NCI-H82 treated with DMSO at 0.1 percent for 48 hours (cell line): Measurements from ENCODE around the gene GTPBP8.
"Not testable (repeated sequence)": the region's sequence is repeated elsewhere in the genome, so short reads cannot be mapped to it uniquely, and the experiment has no call there.

ENCODE experiments used
- DNase-seq: peaks from one replicate; lab custom pipeline; 2025; ENCODE audit not compliant: unreplicated experiment; lab: John Stamatoyannopoulos, UW

Gene GTPBP8

GRCh38 chr3:112995800-112996199 lies 5.0 kb downstream of the GTPBP8 start:
- DNase-seq: no peak

GRCh38 chr3:113000691-113001090 lies 9.9 kb downstream of the GTPBP8 start:
- DNase-seq: no peak

DNA sequence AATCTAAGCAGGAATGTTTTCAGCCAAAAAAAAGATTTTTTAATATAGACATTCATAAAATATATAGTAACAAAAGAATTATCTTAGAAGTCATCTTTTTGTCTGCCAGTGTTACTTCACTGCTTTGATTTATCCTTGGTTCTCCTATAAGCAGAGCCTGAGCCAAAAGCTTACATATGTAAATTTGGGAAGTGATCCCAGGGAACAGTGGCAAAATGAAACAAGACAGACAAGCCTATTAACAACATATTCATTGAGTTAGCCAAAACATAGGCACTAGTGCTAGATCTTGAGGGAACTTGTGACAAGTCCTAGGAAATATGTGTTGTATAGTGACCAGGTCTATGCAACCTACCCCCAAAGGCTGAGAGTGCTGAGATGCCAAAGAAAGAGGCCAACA lies 11.3 kb downstream of the GTPBP8 start:
- DNase-seq: no peak

DNA sequence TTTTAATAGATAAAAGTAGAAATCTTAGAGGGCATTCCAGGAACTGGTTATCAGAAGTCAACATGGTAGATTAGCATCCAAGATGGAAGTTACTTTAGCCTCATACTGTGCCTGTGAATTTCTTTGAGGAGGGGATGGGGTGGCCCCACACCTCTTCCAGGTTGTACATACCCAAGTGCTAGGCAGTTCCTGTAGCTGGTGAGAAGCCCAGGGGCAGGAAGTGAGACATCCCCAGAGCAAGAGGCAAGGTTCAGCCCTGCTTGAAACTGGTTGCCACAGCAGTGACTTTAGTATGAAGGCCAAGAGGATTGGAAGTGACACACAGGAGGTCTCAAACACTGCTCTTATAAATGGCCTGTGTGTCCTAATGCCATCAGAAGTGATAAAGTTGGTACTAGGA lies 11.9 kb downstream of the GTPBP8 start:
- DNase-seq: no peak

- DNase-seq: no peak
These were observed 14.8 kb downstream of the GTPBP8 start for GRCh38 chr3:113005611-113006010.

GRCh38 chr3:113006359-113007056 lies 15.7 kb downstream of the GTPBP8 start:
- no peak for DNase-seq

DNA sequence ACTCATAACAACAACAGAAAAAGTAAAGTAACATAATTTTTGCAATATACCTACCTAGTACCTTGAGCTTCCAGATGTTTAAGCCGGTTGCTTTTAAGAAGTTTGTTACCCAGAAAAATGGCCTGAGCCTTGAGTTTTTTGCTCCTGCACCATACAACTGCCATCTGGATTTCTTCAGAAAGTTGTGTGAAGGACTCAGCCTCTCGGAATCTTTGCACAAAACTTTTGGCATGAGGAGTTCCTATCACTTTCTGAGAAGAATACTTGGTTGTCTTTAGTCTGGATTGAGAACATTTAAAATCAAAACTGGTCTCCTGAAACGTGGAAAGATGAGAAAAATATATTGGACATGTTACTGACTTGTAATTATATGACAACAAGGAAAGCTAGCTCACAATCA lies 17.3 kb downstream of the GTPBP8 start:
- DNase-seq: no peak

DNA sequence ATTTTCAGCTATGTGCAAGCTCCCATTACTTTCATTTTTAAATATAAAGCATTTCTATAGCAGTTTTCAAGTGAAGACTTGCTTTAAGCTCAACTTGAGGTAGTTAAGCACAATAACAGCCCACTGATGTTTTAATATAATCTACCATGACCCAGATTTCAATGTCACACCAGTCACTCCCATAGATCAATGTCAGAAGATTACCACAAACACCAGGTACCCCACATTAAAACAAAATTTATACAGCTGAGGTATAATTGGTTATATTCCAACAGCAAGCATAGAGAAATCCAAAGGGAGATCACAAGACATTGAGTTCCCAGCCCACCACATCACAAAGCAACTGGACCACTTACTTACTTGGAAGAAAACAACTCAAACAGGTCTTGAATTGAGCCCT lies 22.8 kb downstream of the GTPBP8 start:
- DNase-seq: no peak

GRCh38 chr3:113018536-113019181 lies 27.9 kb downstream of the GTPBP8 start:
- no peak for DNase-seq

- DNase-seq: peak; percentile 78
These were observed 28.7 kb downstream of the GTPBP8 start for GRCh38 chr3:113019182-113020137.

DNA sequence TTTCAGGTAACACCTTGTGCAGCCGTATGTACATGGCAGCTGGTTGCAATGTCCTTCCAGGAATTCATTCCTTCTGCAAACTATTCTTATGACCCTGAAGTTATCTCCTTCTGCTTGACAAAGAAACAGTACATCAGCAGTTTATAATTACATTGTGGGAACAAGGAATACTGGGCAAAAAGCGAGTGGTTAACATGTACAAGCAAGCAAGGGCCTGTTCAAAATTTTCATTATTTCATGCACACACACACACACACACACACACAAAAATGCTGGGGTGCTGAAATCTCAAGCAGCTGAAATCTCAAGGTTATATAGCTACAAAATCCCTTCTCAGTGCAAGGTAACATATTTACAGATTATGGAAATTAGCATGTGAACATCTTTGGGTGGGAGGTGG lies 30.7 kb downstream of the GTPBP8 start:
- no peak for DNase-seq

DNA sequence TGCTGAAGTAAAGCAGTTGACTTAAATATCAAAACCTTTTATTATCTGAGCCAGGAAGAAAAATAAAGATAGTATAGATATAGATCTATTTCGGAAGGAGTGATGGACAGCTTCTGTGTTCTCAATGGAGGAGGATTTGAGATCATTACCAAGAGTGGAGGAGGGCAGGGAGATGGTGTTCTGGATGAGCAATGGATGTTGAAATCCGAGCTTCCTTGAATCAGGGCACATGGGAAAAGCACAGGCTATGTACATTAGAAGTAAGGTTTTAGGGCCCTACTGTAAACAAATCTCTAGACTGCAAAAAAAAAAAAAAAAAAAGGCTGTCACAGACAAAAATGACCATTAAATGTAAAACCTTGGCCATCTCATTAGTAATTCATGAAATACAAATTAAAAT lies 43.2 kb downstream of the GTPBP8 start:
- no peak for DNase-seq

DNA sequence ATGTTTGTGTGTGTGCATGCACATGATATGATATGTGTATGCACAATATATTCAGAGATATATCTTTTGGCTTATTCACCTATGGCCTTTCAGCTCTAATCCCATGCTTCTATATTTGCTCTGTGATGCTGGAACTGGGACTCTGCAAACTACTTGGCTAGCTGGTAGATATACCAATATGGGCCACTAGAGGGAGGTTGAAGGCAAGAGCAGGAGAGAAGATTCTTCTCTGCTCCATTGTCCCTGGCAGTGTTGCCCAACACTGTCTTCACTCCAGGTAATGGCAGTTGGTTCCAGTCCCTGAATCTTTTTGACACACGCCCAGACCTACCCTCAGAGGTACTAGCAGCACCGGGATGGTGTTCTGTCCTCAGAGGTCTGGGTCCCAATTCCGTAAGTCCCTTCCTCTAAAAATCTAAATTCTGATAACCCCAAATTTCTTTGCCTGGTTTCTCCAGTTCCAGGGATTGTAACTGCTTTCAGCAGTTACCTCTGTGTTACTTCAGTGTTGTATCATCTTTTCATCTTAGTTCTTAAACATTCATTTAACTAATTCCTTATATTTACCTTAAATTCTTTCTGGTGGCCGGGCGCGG lies 44.7 kb downstream of the GTPBP8 start:
- peak; percentile 81 for DNase-seq

GRCh38 chr3:113038328-113038727 lies 47.5 kb downstream of the GTPBP8 start:
- no peak for DNase-seq

DNA sequence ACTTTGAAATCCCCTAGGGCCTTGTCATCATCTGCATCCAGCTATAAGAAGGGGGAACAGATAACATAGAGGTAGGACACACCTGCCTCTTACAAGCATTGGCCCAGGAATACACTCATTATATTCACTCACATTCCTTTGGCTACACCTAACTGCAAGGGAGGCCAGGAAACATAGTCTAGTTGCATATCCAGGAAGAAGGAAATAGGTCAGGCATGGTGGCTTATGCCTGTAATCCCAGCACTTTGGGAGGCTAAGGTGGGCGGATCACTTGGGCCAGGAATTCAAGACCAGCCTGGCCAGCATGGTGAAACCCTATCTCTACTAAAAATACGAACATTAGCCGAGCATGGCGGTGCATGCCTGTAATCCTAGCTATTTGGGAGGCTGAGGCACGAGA lies 48.8 kb downstream of the GTPBP8 start:
- no peak for DNase-seq

DNA sequence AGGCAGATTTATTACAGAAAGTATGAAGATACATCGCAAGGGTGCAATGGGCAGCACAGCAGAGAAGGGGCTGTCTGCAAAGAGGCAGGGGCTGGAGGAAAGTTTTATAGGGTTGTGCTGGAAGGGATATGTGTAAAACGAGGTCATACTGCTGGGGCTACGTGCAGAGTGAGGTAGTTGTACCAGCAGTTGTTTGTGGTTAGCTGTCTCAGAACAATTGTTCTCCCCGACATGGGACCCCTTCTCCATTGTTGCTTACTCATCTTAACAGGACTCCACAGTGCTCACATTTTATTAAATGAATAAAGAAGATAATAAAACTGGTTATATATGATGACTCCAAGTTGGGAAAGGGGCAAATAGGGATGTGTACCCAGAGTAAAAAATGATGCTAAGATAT lies 49.4 kb downstream of the GTPBP8 start:
- no peak for DNase-seq

- no peak for DNase-seq
These were observed 52.9 kb downstream of the GTPBP8 start for GRCh38 chr3:113043686-113044085.

DNA sequence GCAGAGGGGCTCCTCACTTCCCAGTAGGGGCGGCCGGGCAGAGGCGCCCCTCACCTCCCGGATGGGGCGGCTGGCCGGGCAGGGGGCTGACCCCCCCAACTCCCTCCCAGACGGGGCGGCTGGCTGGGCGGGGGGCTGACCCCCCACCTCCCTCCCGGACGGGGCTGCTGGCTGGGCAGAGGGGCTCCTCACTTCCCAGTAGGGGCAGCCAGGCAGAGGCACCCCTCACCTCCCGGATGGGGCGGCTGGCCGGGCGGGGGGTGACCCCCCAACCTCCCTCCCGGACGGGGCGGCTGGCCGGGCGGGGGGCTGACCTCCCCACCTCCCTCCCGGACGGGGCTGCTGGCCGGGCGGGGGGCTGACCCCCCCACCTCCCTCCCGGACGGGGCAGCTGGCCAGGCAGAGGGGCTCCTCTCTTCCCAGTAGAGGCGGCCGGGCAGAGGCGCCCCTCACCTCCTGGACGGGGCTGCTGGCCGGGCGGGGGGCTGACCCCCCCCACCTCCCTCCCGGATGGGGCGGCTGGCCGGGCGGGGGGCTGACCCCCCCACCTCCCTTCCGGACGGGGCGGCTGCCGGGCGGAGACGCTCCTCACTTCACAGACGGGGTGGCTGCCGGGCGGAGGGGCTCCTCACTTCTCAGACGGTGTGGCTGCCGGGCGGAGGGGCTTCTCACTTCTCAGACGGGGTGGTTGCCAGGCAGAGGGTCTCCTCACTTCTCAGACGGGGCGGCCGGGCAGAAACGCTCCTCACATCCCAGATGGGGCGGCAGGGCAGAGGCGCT lies 55.6 kb downstream of the GTPBP8 start:
- not testable (repeated sequence) for DNase-seq

- DNase-seq: peak; percentile 88
These were observed 60.5 kb downstream of the GTPBP8 start for GRCh38 chr3:113051302-113051711.
